NCI-H1930 (cell line): ENCODE results near the gene ST6GALNAC2.
"Not testable (repeated sequence)": the region's sequence is repeated elsewhere in the genome, so short reads cannot be mapped to it uniquely, and the experiment has no call there.

Experiments
- DNase-seq, 2 experiments: peaks; one replicate each; lab custom pipeline; 2025; lab: John Stamatoyannopoulos, UW

Gene ST6GALNAC2

DNA sequence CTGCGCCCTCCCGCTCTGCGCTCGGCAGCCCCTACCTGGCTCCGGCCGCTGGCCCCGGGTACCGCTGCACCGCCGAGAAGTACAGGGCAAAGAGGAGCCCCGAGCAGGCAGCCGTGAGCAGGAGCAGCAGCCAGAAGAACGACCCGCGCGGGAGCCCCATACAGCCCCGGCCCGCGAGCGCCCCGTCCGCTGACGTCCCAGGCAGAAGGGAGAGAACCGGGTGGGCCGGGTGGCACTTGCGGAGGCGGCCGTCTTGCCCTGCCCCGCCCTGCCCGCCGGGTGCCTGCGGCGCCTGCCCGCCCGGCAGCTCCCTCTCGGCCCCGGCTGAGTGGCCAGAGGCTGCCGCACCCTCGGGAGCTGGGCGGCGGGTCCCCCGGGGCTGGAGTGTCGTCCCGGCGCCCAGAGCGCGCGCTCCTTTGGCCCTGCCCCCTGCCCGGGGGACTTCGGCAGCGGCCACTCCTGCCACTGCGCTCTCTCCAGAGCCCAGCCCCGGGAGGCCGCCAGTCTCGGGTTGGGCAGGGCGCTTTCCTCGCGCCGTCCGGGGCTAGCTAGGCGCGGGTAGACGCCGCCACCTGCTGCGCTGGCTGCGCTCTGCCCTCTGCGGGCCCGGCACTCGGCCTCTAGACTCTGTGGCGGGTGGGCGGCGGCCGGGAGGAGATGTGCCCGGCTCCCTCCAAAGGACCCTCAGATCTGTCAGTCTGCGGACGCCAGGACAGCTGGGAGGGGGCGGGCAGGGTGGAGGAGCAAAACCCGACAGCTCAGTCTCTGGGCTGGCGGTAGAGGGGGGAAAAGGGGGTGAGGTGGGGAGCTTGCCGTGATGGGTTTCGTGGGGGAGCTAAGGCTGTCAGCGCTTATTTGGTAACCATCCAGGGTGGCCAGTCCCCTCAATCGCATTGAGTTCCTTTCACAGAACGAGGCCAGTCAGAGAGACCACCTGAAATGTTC lies at the start of gene ST6GALNAC2:
Gene ST6GALNAC2 (minus strand): TSS at position 212 of the 945 bp plus-strand sequence. CDS start 52 bp downstream, at position 160.
- peak in 1 of 2 experiments; percentile 31 for DNase-seq

GRCh38 chr17:76635039-76635438 lies 49.4 kb upstream of the ST6GALNAC2 start:
- no peak for DNase-seq

DNA sequence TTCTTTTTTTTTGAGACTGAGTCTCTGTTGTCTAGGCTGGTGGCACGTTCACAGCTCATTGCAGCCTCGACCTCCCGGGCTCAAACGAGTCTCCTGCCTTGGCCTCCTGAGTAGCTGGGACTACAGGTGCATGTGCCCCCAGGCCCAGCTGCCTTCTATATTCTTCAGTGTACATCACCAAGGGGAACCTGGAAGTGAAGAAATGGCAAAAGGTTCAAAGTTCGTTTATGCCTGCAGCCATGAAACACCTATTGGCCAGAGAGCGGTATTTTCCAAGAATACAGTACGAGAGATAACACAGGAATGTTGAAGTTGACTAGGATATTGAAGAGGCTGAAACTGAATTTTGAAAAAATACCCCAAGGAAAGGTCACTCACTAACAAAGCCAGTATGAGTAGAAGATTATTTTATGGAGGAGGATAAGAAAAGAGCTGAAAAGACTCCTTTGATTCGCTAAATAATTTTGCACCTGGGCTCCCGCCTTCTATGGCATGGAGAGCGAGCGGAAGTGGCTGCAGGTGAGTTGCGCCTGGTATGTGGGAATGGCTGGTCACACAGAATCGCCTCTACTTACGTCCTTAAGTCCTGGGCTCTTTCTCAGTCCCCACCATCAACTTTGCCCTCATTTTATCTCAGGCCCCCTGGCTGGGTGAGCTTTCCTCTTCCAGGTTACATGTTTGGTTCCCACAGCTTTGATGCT lies 48.1 kb upstream of the ST6GALNAC2 start:
- DNase-seq = no peak

DNA sequence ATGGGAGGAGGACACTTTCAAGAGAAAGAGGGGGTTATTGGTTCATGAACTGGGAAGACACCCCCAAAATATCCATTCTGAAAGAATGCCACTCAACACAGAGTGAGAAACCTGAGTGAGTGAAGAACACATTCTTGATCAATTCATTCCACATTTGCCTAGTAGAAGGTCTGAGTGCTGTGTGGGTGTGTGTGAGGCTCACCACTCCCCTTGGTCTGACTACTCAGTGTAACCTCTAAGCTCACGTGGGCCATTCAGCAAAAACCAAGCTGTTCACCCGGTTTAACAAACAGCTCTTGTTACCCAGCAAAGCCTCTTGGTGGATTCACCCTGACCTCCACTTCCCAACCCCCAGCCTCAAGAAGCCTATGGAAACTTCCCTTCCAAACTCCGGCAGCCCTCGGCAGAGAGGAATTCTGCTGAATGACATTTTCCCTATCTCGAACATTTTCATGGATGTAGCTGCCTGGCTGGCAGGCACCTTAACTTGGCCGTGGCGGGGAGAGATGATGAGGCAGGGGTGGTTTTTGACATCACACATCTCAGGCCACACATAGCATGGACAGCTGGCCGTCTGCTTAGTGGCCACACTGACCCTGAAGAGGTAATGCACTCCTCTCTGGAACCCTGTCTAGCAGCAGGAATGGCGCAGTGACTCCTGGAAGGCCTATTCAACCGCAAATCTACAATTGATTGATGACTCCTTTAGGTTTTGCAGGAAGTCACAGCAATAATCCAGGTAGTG lies 46.3 kb upstream of the ST6GALNAC2 start:
- DNase-seq = no peak

DNA sequence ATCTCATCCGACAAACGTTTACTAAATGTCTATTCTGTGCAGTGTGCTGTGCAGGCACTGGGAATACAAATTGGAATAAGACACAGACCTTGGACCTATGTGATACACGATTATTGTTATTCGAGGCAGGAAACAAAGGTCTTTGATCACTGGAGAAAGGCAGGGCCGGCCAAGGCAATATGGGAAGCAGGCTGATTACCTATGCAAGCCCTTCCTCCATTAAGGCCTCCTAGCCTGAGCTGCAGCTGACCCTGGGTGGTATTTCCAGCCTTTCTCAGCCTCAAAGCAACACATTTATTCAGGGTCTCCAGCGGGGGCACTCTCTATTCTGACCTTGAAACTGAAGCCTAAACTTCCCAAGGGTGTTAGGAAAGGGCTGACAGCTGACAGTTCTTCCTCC lies 44.5 kb upstream of the ST6GALNAC2 start:
- DNase-seq = no peak

GRCh38 chr17:76627510-76627909 lies 41.9 kb upstream of the ST6GALNAC2 start:
- no peak for DNase-seq

- no peak for DNase-seq
These were observed 40.8 kb upstream of the ST6GALNAC2 start for GRCh38 chr17:76626442-76626841.

- DNase-seq = no peak
These were observed 39.8 kb upstream of the ST6GALNAC2 start for GRCh38 chr17:76625496-76625895.

- DNase-seq = peak in 1 of 2 experiments; percentile 56
These were observed 37.8 kb upstream of the ST6GALNAC2 start for GRCh38 chr17:76623271-76624146.

DNA sequence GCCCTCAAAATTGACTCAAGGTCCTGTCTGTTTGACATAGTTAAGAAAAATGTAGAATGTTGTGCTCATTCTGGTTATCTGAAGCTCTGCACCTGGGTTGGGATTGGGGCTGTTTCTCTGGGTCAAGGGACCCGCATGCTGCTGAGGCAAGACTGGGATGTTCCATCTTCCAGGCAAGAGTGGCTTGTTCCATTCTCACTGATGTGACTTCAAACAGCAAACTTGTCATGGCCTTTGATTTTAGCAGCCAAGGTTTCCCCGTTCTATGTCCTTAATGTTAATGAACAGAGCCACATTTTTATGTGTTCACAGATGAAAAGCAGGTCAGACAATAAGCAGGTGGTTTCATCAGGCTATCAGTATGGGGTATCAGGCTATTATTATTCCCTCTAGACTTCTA lies 32.2 kb upstream of the ST6GALNAC2 start:
- DNase-seq = no peak

GRCh38 chr17:76614912-76615617 lies 29.4 kb upstream of the ST6GALNAC2 start:
- DNase-seq = no peak

- DNase-seq = not testable (repeated sequence)
These were observed 28.6 kb upstream of the ST6GALNAC2 start for GRCh38 chr17:76614064-76614759.

DNA sequence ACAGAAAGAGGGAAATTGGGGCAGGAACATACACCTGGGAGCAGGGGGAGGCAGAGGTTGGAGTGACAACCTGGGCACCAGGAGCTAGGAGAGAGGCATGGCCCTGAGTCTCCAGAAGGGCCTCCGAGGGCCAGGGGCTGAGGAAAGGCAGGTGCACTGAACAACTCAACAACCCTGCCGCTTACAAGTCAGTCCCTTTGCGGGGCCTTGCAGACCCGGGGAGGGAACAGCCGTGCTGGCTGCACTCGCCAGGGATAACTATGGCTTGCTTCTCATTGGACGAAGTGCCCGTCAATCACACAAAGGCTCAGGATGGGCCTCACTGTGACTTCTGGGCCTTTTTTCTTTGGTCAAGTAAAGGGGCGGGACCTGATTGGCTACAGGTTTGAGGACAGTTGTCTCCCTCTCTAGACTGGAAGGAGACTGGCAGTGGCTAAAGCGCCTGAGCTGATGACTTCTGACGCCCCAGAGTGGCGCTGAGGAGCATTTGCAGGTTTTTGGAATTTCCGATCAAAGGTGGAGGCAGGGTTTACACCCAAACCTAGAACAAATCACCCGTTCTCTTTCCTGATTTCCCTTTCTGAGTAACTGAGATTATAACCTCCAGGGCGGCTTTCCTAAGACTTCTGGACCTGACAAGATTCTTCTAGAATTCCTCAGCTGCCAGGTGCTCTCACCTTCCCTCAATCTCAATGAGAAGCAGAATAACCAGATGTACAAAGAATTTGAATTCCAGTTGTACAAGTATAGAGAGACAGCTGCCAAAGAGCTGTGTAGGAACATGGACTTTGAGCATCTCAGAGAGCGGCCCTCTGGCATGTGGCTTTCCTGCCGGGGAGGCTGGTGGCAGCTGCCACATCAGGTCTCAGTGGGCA lies 27.6 kb upstream of the ST6GALNAC2 start:
- no peak for DNase-seq

DNA sequence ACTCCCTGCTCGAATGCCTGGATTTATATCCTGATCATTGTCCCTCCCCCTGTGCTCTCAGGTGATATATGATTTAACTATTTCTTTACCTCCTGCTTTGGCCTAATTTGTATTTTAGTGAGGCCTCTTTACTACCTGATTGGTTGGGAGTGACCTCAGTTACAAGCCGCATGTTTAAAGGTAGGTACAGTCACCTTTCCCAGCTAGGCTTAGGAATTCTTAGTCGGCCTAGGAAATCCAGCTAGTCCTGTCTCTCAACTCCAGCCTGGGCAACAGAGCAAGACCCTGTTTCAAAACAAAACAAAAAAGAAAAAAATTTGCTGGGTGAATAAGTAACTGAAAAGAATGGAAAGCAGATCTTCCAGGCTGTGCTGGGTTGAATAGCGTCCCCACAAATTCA lies 26.8 kb upstream of the ST6GALNAC2 start:
- no peak for DNase-seq

- no peak for DNase-seq
These were observed 26.1 kb upstream of the ST6GALNAC2 start for GRCh38 chr17:76611758-76612157.

DNA sequence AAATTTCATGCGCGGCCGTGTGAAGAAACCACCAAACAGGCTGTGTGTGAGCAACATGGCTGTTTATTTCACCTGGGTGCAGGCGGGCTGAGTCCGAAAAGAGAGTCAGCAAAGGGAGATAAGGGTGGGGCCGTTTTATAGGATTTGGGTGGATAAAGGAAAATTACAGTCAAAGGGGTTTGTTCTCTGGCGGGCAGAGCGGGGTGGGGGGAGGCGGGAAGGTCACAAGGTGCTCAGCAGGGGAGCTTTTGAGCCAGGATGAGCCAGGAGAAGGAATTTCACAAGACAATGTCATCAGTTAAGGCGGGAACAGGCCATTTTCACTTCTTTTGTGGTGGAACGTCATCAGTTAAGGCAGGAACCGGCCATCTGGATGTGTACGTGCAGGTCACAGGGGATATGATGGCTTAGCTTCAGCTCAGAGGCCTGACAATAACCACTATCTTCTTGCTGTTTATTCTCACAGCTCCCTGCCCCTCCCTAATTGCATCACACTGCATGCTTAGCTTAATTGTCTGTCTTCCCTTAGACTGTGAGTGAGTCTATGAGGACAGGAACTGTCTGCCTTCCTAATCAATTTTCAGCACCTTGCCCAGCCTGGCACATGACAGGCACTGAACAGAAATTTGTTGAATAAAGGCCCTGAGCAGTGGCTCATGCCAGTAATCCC lies 25.6 kb upstream of the ST6GALNAC2 start:
- DNase-seq = not testable (repeated sequence)

DNA sequence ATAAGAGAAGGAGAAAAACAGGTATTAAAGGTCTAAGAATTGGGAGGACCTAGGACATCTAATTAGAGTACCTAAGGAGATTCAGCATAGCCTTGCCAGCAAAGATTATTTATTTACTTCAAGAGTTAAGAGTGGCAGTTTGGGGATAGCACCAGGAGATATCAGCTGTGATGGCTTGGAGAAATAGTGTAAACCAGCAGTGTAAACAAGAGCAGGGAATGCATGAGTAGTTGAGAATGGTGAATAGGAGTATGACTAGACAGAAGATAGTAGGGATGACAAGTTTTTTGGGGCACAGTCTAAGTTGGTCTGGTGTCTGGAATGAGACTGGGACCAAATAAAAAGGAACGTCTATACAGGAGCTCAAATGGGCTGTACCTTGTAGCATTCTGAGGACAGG lies 21.0 kb upstream of the ST6GALNAC2 start:
- DNase-seq = not testable (repeated sequence)

GRCh38 chr17:76601065-76601464 lies 15.4 kb upstream of the ST6GALNAC2 start:
- DNase-seq = no peak
